Chondrocyte (in vitro differentiated cells): ENCODE data around the gene RND2. TPM values are rescaled to one million over a fixed set of nuclear protein-coding genes. Genes with fewer than 3 reads are reported as not detected.
A peak's percentile ranks its signal among the peaks of the same experiment; 100 is the strongest.
"Not testable (repeated sequence)": the region's sequence is repeated elsewhere in the genome, so short reads cannot be mapped to it uniquely, and the experiment has no call there.

Source experiments
- DNase-seq: peaks from one replicate; pipeline ENCODE4 v3.0.0; 2021; ENCODE audit warnings: mixed read lengths, low spot score
- H3K27ac Mint-ChIP-seq: one replicate; pipeline ENCODE4 v1.8.0; 2021; ENCODE audit warnings: mild to moderate bottlenecking, moderate library complexity, mixed read lengths; ENCODE audit not compliant: unreplicated experiment
- H3K27me3 Mint-ChIP-seq: 2 replicates; pipeline ENCODE4 v1.8.0; 2021; ENCODE audit warnings: low read depth, mixed read lengths
- H3K36me3 Mint-ChIP-seq: 2 replicates; pipeline ENCODE4 v1.8.0; 2021; ENCODE audit warnings: low read depth, mixed read lengths
- H3K4me1 Mint-ChIP-seq: 2 replicates; pipeline ENCODE4 v1.8.0; 2021; ENCODE audit warnings: low read depth, mild to moderate bottlenecking, mixed read lengths
- H3K4me3 Mint-ChIP-seq: one replicate; pipeline ENCODE4 v1.8.0; 2021; ENCODE audit warnings: mild to moderate bottlenecking, moderate library complexity, mixed read lengths; ENCODE audit not compliant: unreplicated experiment
- H3K9me3 Mint-ChIP-seq: 2 replicates; pipeline ENCODE4 v1.8.0; 2021; ENCODE audit warnings: low read depth, mixed read lengths
- long read RNA-seq: library from polyadenylated mRNA; stranded (forward); transcript quantifications from one replicate; pipeline ENCODE4 v2.0.0, GENCODE V29; 2021
- total RNA-seq: library from RNA; stranded (reverse); gene quantifications from 3 replicates; pipeline ENCODE4 v1.2.1, GENCODE V29; 2021
- TF ChIP-seq, protein P1 (sequence below): fragments of 200-600 bp; sonication (generic); IDR thresholded peaks from 2 replicates; pipeline ENCODE4 v1.5.0; 2021; ENCODE audit warnings: antibody characterized with exemption, mild to moderate bottlenecking, moderate library complexity

Gene RND2, protein sequence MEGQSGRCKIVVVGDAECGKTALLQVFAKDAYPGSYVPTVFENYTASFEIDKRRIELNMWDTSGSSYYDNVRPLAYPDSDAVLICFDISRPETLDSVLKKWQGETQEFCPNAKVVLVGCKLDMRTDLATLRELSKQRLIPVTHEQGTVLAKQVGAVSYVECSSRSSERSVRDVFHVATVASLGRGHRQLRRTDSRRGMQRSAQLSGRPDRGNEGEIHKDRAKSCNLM
- 0.73 to 1.5 TPM (median 1.1 TPM) in 3 replicates for total RNA-seq
- long read RNA-seq, partial matches to known transcripts: 0 of 1 reads
- long read RNA-seq, other reads (novel, unspliced or antisense): 1 of 1 reads

DNA sequence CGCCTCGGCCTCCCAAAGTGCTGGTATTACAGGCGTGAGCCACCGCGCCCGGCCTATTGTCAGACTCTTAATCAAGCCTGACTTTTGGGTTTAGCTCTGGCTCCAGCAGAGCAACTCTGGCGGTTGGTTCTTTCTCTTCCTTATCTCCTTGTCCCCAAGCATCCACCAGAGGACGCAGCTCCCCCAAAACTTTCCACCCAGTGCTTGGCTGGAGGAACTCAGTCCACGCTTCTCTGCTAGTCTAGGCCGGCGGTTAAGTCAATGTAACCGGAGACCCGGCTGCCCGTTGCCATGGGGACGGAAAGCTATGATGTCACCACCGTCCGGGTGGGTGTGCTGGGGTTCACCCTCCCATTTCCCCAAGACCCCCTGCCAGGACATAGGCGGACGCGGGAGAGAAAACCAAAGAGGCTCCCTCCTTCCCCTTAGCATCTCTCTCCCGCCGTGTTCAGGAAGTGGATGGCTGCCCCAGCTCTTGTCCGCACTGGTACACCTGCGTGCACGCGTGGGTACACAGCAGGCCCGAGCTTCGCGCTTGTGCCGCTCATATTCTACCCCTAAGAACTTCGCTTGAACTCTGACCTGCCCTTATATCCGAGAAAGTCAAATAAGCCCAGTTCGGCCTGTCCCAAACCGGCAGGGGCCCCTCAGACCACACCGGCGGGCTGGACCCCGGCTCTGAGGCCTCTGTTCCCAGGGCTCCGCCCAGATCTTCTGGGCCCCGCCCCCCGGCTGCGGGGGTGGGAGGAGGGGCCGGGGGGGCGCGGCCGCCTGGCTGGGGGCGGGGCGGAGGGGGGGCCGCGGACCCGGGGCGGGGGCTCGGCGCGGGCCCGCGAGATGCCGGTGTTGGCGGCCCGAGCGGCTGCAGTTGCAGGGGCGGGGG lies at the start of gene RND2:
RND2 (plus strand) TSS at position 825 of the 883 bp plus-strand sequence. CDS start 117 bp downstream, outside the sequence.
- peaks cover 2% of the 10 kb centered on the region for H3K36me3 Mint-ChIP-seq
- TF ChIP-seq, protein P1, sequence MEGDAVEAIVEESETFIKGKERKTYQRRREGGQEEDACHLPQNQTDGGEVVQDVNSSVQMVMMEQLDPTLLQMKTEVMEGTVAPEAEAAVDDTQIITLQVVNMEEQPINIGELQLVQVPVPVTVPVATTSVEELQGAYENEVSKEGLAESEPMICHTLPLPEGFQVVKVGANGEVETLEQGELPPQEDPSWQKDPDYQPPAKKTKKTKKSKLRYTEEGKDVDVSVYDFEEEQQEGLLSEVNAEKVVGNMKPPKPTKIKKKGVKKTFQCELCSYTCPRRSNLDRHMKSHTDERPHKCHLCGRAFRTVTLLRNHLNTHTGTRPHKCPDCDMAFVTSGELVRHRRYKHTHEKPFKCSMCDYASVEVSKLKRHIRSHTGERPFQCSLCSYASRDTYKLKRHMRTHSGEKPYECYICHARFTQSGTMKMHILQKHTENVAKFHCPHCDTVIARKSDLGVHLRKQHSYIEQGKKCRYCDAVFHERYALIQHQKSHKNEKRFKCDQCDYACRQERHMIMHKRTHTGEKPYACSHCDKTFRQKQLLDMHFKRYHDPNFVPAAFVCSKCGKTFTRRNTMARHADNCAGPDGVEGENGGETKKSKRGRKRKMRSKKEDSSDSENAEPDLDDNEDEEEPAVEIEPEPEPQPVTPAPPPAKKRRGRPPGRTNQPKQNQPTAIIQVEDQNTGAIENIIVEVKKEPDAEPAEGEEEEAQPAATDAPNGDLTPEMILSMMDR: peak; percentile 86

DNA sequence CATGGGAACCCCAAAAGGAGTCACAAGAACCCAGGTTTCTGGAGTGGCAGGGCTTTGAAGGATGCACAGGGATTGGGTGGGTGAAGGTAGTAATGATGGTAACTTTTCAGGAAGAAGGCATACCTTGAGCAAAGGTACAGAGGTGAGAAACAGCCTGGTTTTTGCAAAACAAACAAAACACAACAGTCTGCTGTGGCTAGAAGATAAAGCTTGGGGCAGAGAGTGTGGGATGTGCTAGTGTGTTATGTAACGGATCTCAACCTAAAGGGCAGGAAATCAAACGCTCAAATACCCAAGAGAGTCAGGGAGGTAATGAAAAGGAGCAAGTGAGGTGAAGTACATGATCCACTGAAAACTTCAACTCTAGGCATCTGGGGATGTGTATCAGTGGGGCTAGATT lies 49.8 kb upstream of the RND2 start:
- Mint-ChIP-seq H3K27me3 (no peaks in the 10 kb centered on the region), H3K9me3 (no peaks in the 10 kb centered on the region), H3K4me1 (peaks cover 17% of the 10 kb centered on the region), H3K36me3 (no peaks in the 10 kb centered on the region), H3K4me3 (no peak overlapping the region), H3K27ac (no peak overlapping the region)
- TF ChIP-seq, protein P1: no peak
- no peak for DNase-seq

More for the DNA sequence above, at the start of gene RND2:
- Mint-ChIP-seq H3K27me3 (no peaks in the 10 kb centered on the region), H3K4me1 (peaks cover 22% of the 10 kb centered on the region), H3K9me3 (no peaks in the 10 kb centered on the region), H3K4me3 (peak within 1 kb of the TSS; percentile 93), H3K27ac (peak within 1 kb of the TSS; percentile 90)
- peak; percentile 95 for DNase-seq

DNA sequence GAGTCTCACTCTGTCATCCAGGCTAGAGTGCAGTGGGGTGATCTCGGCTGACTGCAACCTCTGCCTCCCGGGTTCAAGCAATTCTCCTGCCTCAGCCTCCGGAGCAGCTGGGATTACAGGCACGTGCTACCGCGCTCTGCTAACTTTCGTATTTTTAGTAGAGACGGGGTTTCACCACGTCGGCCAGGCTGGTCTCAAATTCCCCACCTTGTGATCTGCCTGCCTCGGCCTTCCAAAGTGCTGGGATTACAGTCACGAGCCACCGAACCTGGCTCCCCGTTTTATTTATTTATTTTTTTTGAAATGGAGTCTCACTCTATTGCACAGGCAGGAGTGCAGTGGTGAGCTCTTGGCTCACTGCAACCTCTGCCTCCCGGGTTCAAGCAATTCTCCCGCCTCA lies 49.3 kb upstream of the RND2 start:
- H3K27me3 Mint-ChIP-seq, H3K9me3 Mint-ChIP-seq, H3K36me3 Mint-ChIP-seq, DNase-seq, H3K27ac Mint-ChIP-seq, H3K4me3 Mint-ChIP-seq: not testable (repeated sequence)
- H3K4me1 Mint-ChIP-seq: peaks cover 19% of the 10 kb centered on the region

DNA sequence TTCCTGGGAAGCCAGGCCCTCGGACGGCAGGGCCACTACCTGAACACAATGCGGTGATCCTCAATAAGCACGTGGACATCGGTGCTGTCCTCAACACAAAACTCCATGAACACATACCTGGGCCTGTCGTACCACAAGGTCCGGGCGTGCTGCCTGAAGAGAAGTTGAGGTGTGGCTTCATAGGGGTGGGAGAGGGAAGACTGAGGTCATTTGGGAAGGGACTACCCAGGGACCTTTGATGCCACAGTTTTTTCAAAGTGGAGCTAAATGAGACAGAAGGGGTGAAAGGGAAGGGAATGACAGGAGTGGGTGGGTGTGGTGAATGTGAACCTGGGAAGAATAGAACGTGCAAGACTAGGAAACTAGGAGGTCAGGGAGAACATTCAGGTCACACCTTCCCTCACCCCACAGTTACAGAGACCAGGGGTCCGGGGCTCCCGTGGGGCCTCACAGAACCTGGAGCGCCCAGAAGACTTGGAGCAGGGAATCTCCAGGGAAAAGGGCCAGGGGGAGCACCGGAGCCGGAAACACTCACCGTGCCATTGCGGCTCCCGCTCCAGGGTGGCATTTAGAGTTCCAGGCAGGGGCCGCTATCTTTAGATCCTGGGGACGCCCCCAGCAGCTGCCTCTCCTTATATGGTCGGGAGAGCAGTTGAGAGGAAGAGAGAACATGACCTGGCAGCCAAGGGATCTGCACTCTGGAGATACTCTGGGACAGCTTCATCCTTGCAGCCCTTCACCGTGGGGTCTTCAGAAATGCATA lies 45.3 kb upstream of the RND2 start, which contains the start of gene PTGES3L:
PTGES3L (minus strand) TSS at position 570 of the 763 bp plus-strand sequence; CDS start at position 543, 27 bp downstream.
- Mint-ChIP-seq H3K27ac (peak within 1 kb of the TSS; percentile 92), H3K27me3 (no peaks in the 10 kb centered on the region), H3K4me1 (peaks cover 35% of the 10 kb centered on the region), H3K9me3 (no peaks in the 10 kb centered on the region), H3K4me3 (peak within 1 kb of the TSS; percentile 99), H3K36me3 (peaks cover 5% of the 10 kb centered on the region)
- no peak for DNase-seq
- TF ChIP-seq, protein P1: no peak

DNA sequence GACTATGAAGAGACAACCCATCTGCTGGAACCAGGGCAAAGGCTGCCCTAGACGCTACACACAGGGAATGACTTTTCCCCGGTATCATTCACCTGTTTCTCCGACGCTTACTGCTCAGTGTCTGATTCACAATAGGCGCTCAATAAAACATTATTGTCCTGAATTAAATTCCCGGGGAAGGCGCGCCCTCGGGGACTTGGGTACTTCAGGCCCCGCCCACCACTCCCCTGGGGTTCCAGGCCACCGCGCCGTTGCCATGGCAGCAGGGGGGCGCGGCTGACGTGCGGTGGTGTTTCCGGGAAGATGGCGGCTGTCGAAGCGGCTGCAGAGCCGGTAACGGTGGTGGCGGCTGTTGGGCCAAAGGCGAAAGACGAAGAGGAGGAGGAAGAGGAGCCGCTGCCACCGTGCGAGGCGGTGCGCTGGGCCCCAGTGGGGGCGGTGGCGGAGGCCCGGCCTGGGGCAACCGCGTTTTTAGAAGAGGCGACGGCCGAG lies 44.7 kb upstream of the RND2 start, which contains the start of gene RUNDC1:
RUNDC1 (plus strand) TSS at position 292 of the 492 bp plus-strand sequence; CDS start at position 304, 12 bp downstream.
- H3K36me3 Mint-ChIP-seq: peaks cover 7% of the 10 kb centered on the region
- peak within 1 kb of the TSS; percentile 99 for H3K4me3 Mint-ChIP-seq
- H3K27ac Mint-ChIP-seq: peak within 1 kb of the TSS; percentile 92
- no peaks in the 10 kb centered on the region for H3K27me3 Mint-ChIP-seq
- TF ChIP-seq, protein P1: no peak
- no peak for DNase-seq
- H3K9me3 Mint-ChIP-seq: no peaks in the 10 kb centered on the region
- peaks cover 35% of the 10 kb centered on the region for H3K4me1 Mint-ChIP-seq
